Hepatic stellate cell (primary cell): Measurements from ENCODE around the gene KCNN1.
"Not testable (repeated sequence)": the region's sequence is repeated elsewhere in the genome, so short reads cannot be mapped to it uniquely, and the experiment has no call there.

Source experiments
- DNase-seq: peaks from one replicate; pipeline ENCODE4 v3.0.0; 2011; ENCODE audit warnings: low spot score

KCNN1 gene

GRCh38 chr19:17966550-17967256 is at the start of gene KCNN1:
Gene KCNN1 (plus strand): TSS chr19:17967107. CDS start chr19:17973889, 6,782 bp downstream.
- DNase-seq = no peak

DNA sequence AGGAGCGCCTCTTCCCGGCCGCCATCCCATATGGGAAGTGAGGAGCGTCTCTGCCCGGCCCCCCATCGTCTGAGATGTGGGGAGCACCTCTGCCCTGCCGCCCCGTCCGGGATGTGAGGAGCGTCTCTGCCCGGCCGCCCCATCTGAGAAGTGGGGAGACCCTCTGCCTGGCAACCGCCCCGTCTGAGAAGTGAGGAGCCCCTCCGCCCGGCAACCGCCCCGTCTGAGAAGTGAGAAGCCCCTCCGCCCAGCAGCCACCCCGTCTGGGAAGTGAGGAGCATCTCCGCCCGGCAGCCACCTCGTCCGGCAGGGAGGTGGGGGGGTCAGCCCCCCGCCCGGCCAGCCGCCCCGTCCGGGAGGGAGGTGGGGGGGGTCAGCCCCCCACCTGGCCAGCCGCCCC is 48.8 kb upstream of the KCNN1 start:
- DNase-seq = not testable (repeated sequence)

DNA sequence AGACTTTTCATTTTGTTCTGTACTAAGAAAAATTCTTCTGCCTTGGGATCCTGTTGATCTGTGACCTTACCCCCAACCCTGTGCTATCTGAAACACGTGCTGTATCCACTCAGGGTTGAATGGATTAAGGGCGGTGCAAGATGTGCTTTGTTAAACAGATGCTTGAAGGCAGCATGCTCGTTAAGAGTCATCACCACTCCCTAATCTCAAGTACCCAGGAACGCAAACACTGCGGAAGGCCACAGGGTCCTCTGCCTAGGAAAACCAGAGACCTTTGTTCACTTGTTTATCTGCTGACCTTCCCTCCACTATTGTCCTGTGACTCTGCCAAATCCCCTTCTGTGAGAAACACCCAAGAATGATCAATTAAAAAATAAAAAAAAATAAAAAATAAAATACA is 47.8 kb upstream of the KCNN1 start:
- DNase-seq = not testable (repeated sequence)

DNA sequence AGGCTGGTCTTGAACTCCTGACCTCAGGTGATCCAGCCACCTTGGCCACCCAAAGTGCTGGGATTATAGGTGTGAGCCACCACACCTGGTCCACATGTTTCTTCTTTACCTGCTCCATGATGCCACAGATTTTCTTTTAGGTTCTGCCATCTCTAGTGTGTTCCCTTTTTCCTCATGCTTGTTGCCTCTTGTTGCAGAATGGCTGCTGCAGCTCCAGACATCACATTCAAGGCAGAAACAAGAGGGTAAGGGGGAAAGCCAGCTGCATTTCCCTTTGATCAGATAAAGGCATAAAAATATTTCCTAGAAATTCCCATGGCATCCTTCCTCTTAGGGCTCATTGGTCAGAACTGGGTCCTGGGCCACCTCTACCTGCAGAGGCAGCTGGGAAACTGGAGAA is 46.4 kb upstream of the KCNN1 start:
- no peak for DNase-seq

DNA sequence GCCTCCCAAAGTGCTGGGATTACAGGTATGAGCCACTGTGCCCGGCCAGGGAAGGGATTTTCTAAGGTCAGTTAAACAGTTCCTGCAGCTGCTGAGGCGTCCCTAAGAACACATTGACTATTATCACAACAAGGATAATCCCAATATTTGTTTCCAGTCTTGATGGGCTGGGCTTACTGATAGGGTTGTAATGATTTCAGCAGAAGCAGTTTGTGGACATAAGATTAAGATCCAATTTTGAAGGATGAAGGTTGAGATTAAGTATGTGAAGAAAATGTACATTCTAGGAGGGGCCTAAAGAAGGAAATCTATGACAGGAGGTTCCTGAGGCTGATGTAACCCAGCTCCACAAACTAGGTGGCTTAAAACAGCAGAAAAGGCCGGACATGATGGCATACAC is 44.8 kb upstream of the KCNN1 start:
- DNase-seq = no peak

- DNase-seq = no peak
Measured at GRCh38 chr19:17926044-17926443, 40.9 kb upstream of the KCNN1 start.

- DNase-seq = no peak
Measured at GRCh38 chr19:17929056-17929455, 37.9 kb upstream of the KCNN1 start.

DNA sequence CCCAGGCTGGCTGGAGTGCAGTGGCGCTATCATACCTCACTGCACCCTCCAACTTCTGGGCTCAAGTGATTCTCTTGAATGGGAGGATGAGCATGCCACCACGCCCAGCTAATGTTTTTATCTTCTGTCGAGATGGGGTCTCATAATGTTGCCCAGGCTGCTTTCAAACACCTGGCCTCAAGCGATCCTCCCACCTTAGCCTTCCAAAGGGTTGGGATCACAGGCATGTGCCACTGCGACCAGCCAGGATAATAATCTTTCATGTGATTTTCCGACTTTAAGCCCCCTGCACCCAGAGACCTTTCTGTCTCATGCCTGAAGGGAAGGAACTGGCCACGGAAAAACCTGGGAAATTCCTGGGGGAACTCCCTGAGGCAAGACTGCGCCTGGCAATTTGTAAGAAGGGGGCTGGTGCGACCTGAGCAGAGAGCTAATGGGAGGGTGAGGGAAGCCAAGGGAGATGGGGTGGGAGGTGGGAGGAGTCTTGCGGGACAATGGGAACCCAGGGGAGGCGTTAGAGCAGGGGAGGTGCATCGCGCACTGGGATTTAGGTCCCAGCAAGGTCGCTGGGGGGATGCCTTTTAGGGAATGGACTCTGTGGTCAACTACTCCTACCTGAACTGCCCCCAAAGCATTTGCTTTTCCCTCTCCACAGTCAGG is 35.2 kb upstream of the KCNN1 start:
- no peak for DNase-seq

GRCh38 chr19:17932485-17933338 is 34.2 kb upstream of the KCNN1 start, which contains the start of gene CCDC124:
Gene CCDC124 (plus strand): TSS chr19:17933015. CDS start chr19:17936421, 3,406 bp downstream.
- DNase-seq = peak; percentile 95

GRCh38 chr19:17933414-17934129 is 33.3 kb upstream of the KCNN1 start:
- no peak for DNase-seq

GRCh38 chr19:17936379-17936778 is 30.5 kb upstream of the KCNN1 start:
- no peak for DNase-seq

DNA sequence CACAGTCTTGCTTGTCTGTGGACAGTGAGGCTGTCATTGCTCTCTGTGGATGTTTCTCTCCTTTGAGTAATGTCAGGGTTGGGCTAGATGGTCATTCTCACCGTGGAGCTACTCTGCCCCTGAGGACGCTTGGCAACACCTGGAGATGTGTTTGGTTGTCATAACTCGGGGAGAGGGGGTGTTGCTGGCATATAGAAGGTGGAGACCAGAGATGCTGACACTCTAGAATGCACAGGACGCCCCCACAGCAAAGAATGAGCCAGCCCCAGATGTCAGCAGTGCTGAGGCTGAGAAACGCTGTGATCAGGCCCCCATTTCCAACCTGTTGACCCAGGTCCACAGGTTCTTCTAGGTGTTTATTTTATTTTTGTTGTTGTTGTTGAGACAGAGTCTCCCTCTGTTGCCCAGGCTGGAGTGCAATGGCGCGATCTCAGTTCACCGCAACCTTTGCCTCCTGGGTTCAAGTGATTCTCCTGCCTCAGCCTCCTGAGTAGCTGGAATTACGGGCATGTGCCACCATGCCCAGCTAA is 29.5 kb upstream of the KCNN1 start:
- no peak for DNase-seq

- DNase-seq = peak; percentile 95
Measured at GRCh38 chr19:17938092-17938845, 28.6 kb upstream of the KCNN1 start.

DNA sequence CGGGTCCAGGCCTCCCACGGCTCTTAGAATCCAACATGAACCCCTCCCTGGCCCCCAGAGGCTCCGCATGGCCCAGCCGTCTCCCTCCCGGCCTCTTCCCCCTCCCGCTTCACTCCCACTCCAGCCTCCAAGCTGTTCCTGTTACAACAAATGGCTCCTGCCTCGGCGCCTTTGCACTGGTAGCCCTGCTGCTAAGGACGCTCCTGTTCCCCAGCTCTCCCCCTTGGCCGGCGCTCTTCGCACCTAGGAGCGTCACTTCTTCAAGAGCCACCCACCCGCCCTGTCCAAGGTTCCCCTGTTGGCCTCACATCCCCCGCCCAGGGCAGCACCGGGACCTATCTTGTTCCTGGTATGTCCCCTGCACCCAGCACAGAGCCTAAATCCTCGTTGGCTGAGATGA is 24.7 kb upstream of the KCNN1 start:
- DNase-seq = no peak

DNA sequence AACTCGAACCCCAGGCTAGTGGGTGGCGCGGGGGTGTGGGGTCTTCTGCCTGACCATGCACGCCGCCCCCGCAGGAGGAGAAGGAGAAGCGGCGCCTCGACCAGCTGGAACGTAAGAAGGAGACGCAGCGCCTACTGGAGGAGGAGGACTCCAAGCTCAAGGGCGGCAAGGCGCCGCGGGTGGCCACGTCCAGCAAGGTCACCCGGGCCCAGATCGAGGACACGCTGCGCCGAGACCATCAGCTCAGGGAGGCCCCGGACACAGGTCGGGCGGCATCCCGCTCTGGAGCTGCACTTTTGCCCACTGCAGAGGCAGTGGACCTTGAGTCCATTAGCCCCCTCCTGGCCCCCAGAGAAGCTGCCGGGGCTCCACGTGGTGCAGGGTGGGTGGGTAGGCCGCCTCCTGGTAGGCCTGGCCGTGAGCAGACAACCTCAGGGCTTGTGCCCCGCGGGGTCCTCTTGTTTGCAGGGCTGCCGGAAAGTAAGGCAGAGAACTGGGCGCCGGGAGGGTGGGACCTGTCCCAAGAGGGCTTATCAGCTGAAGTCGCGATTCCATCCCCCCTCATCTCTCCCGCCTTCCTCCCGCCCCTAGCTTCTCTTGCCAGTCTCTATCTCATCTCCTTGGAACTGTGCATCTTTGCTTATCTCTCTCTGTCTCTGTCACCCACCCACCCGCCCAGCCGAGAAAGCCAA is 24.2 kb upstream of the KCNN1 start:
- no peak for DNase-seq

- DNase-seq = no peak
Measured at GRCh38 chr19:17943274-17944221, 23.4 kb upstream of the KCNN1 start.

GRCh38 chr19:17944301-17944700 is 22.6 kb upstream of the KCNN1 start:
- peak; percentile 84 for DNase-seq

DNA sequence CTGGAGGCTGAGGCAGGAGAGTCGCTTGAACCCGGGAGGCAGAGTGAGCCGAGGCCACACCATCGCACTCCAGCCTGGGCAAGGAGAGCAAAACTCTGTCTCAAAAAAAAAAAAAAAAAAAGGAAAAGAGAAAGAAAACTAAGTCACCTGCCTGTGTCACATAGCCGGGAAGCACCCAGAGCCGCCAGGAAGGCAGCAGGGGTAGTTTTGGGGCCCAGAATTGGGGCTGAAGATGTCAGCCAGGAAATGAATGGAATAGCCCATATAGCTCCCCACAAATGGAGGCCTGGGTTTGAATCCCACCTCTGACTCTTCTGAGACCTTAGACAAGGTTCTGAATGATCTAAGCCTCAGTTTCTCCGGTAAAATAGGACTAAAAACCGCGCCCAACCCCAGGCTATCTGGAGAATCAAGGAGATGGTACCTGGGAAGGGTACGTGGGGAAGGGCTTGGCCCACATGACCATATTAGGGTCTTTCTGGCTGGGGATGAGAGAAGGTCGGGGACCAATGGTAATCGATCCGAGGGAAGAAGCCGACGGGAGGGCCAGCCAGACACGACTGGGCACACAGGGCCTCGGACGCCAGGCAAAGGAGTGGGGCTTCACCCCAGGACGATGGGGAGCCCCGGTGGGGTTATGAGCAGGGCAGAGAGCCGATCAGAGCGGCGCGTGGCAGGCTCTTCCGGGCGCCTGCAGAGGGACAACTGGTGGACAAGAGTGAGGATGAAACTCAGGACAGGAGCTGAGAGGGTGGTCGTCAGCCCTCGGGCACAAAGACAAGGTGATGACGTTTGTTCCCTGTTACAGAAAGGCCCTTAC is 19.7 kb upstream of the KCNN1 start:
- no peak for DNase-seq
